DND-41 (cell line): Measurements from ENCODE around the gene P2RX5.
A peak's percentile ranks its signal among the peaks of the same experiment; 100 is the strongest.
"Not testable (repeated sequence)": the region's sequence is repeated elsewhere in the genome, so short reads cannot be mapped to it uniquely, and the experiment has no call there.

Experiments used
- ATAC-seq: fragments of 200-7000 bp; cut with Tn5 transposase; 3 replicates; pipeline ENCODE4 v1.9.1; 2021; ENCODE audit warnings: low read depth; ENCODE audit not compliant: insufficient read depth
- DNase-seq: peaks from one replicate; pipeline ENCODE4 v3.0.0-alpha.2; 2020
- H2AFZ ChIP-seq: 2 replicates; pipeline ENCODE4 v1.6.0; 2012; ENCODE audit warnings: low read depth, low read length
- H3K27ac ChIP-seq: 2 replicates; pipeline ENCODE4 v1.5.1; 2012; ENCODE audit warnings: low read length, inconsistent platforms
- H3K27me3 ChIP-seq: fragments of 200-600 bp; sonication (generic); 2 replicates; pipeline ENCODE4 v1.6.0; 2012; ENCODE audit warnings: low read length, mild to moderate bottlenecking, inconsistent platforms; ENCODE audit not compliant: insufficient read depth, poor library complexity
- H3K36me3 ChIP-seq: 2 replicates; pipeline ENCODE4 v1.5.1; 2012; ENCODE audit warnings: low read length, inconsistent platforms; ENCODE audit not compliant: insufficient read depth
- H3K4me1 ChIP-seq: 2 replicates; pipeline ENCODE4 v1.5.1; 2012; ENCODE audit warnings: mild to moderate bottlenecking, low read length; ENCODE audit not compliant: insufficient read depth
- H3K4me2 ChIP-seq: 2 replicates; pipeline ENCODE4 v1.6.0; 2012; ENCODE audit warnings: mild to moderate bottlenecking, moderate library complexity, low read length, inconsistent platforms; ENCODE audit not compliant: insufficient read depth
- H3K4me3 ChIP-seq, 2 experiments: fragments of 200-600 bp in 1 of 2; shearing (Covaris generic) in 1 of 2; 2 replicates each; pipeline ENCODE4 v1.5.1; 2012 to 2016; ENCODE audit warnings: inconsistent platforms in 2 of 2, low read length in 2 of 2, mild to moderate bottlenecking in 2 of 2, low read depth in 1 of 2, moderate library complexity in 1 of 2
- H3K79me2 ChIP-seq: 2 replicates; pipeline ENCODE4 v1.6.0; 2012; ENCODE audit warnings: low read length, inconsistent platforms; ENCODE audit not compliant: insufficient read depth
- H3K9ac ChIP-seq: 2 replicates; pipeline ENCODE4 v1.6.0; 2012; ENCODE audit warnings: low read depth, mild to moderate bottlenecking, inconsistent platforms, low read length, moderate library complexity
- H3K9me3 ChIP-seq: 2 replicates; pipeline ENCODE4 v1.5.1; 2012; ENCODE audit warnings: low read length, moderate library complexity, mild to moderate bottlenecking, inconsistent platforms; ENCODE audit not compliant: insufficient read depth, severe bottlenecking
- H4K20me1 ChIP-seq: 2 replicates; pipeline ENCODE4 v1.6.0; 2012; ENCODE audit warnings: low read length; ENCODE audit not compliant: insufficient read depth
- EZH2 ChIP-seq: IDR thresholded peaks from 3 replicates; pipeline ENCODE4 v1.6.1; 2012; ENCODE audit warnings: borderline replicate concordance, low read depth, mild to moderate bottlenecking, moderate library complexity, low read length, inconsistent platforms; ENCODE audit not compliant: severe bottlenecking
- TF ChIP-seq, protein P1 (sequence below): IDR thresholded peaks from 2 replicates; pipeline ENCODE4 v1.5.1; 2012; ENCODE audit warnings: borderline replicate concordance, low read length, moderate library complexity, mild to moderate bottlenecking; ENCODE audit not compliant: poor library complexity, severe bottlenecking; ENCODE audit errors: extremely low read depth

The P2RX5 gene

DNA sequence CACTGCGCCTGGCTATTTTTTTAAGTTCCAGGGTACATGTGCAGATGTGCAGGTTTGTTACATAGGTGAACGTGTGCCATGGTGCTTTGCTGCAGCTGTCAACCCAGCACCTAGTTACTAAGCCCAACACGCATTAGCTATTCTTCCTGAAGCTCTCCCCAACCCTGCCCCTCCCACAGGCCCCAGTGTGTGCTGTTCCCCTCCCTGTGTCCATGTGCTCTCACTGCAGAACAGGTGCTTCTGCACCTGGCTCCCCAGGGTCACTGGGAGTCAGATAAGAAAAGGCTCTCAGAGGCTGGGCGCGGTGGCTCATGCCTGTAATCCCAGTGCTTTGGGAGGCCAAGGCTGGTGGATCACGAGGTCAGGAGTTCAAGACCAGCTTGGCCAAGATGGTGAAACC lies 33.9 kb upstream of the P2RX5 start:
- H3K4me3 ChIP-seq: no peak overlapping the region
- peaks cover 30% of the 10 kb centered on the region for H3K4me1 ChIP-seq
- no peak overlapping the region for H3K27ac ChIP-seq
- ATAC-seq (no peak), DNase-seq (no peak)
- no peak overlapping the region for H3K9ac ChIP-seq
- H4K20me1 ChIP-seq: peaks cover 14% of the 10 kb centered on the region
- TF ChIP-seq, protein P1, sequence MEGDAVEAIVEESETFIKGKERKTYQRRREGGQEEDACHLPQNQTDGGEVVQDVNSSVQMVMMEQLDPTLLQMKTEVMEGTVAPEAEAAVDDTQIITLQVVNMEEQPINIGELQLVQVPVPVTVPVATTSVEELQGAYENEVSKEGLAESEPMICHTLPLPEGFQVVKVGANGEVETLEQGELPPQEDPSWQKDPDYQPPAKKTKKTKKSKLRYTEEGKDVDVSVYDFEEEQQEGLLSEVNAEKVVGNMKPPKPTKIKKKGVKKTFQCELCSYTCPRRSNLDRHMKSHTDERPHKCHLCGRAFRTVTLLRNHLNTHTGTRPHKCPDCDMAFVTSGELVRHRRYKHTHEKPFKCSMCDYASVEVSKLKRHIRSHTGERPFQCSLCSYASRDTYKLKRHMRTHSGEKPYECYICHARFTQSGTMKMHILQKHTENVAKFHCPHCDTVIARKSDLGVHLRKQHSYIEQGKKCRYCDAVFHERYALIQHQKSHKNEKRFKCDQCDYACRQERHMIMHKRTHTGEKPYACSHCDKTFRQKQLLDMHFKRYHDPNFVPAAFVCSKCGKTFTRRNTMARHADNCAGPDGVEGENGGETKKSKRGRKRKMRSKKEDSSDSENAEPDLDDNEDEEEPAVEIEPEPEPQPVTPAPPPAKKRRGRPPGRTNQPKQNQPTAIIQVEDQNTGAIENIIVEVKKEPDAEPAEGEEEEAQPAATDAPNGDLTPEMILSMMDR: no peak
- TF ChIP-seq EZH2: no peak
- H3K4me2 ChIP-seq: no peak overlapping the region
- H2AFZ ChIP-seq: no peak overlapping the region
- H3K27me3 ChIP-seq: no peaks in the 10 kb centered on the region
- H3K79me2 ChIP-seq: peaks cover 34% of the 10 kb centered on the region
- peaks cover 47% of the 10 kb centered on the region for H3K36me3 ChIP-seq
- H3K9me3 ChIP-seq: no peaks in the 10 kb centered on the region

DNA sequence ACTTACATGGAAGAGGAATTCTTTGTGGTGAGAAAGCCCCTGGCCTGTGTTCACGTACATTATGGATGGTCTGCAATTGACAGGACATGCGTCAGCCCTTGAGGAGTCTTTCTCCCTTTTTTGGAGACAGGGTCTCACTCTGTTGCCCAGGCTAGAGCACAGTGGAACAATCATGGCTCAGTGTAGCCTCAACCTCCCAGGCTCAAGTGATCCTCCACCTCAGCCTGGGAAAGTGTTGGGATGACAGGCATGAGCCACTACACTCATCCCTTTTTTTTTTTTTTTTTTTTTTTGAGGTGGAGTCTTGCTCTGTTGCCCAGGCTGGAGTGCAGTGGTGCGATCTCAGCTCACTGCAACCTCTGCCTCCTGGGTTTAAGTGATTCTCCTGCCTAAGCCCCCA lies 32.1 kb upstream of the P2RX5 start:
- peaks cover 35% of the 10 kb centered on the region for H3K4me1 ChIP-seq

DNA sequence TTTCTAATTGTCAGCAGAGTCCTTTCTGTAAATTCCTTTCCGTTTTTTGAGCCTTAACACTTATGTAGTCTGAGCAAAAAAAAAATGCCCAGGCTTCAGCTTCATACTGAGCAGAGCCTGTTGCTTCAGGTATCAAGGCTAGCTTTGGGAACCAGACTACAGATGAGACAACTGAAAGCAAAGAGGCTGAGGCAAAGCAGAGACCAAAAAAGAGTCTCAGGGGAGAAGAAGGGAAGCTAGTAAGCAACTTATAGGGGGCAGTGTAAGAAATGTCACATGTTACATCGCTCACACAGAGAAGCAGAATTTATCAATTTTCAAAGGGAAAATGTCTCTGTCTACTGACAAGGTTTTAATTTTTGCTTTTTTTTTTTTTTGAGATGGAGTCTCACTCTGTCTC lies 31.1 kb upstream of the P2RX5 start:
- Histone ChIP-seq H3K36me3 (peaks cover 57% of the 10 kb centered on the region), H3K4me3 (no peak overlapping the region), H3K27me3 (no peaks in the 10 kb centered on the region), H3K9me3 (no peaks in the 10 kb centered on the region), H3K27ac (peak overlapping the region; percentile 28; the same call in 1 of the 2 replicates), H3K4me1 (peaks cover 44% of the 10 kb centered on the region), H2AFZ (no peak overlapping the region), H3K9ac (no peak overlapping the region), H4K20me1 (peaks cover 22% of the 10 kb centered on the region), H3K4me2 (peak overlapping the region; percentile 9; the same call in 1 of the 2 replicates), H3K79me2 (peaks cover 61% of the 10 kb centered on the region)
- TF ChIP-seq, protein P1: no peak
- ATAC-seq (no peak), DNase-seq (no peak)

More for the DNA sequence above, 32.1 kb upstream of the P2RX5 start:
- peaks cover 57% of the 10 kb centered on the region for H3K36me3 ChIP-seq
- H3K4me3 ChIP-seq, H3K4me2 ChIP-seq, DNase-seq, H3K9me3 ChIP-seq, H3K27me3 ChIP-seq, H3K9ac ChIP-seq, ATAC-seq, H2AFZ ChIP-seq, H3K27ac ChIP-seq: not testable (repeated sequence)
- peaks cover 22% of the 10 kb centered on the region for H4K20me1 ChIP-seq
- H3K79me2 ChIP-seq: peaks cover 52% of the 10 kb centered on the region

DNA sequence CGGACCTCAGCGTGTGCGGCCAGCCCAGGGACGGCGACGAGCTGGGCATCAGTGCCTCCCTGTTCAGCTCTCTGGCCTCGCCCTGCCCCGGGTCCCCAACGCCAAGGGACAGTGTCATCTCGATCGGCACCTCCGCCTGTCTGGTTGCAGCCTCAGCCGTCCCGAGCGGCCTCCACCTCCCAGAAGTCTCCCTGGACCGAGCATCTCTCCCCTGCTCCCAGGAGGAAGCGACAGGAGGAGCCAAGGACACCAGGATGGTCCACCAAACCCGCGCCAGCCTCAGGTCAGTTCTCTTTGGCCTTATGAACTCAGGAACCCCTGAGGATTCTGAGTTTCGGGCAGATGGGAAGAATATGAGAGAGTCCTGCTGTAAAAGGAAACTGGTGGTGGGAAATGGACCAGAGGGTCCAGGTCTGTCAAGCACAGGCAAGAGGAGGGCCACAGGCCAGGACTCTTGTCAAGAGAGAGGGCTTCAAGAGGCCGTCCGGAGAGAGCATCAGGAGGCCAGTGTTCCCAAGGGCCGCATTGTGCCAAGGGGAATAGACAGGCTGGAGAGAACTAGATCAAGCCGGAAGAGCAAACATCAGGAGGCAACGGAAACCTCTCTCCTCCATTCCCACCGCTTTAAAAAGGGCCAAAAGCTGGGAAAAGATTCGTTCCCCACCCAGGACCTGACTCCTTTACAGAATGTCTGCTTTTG lies 28.6 kb upstream of the P2RX5 start:
- Histone ChIP-seq H3K9ac (peak overlapping the region; percentile 89), H3K79me2 (peaks cover 74% of the 10 kb centered on the region), H3K27me3 (no peaks in the 10 kb centered on the region), H3K27ac (peak overlapping the region; percentile 82), H3K4me3 (peak overlapping the region; percentile 80 to 94), H3K9me3 (no peaks in the 10 kb centered on the region), H3K4me1 (peaks cover 49% of the 10 kb centered on the region), H3K36me3 (peaks cover 61% of the 10 kb centered on the region), H4K20me1 (peaks cover 22% of the 10 kb centered on the region), H2AFZ (peak overlapping the region; percentile 94), H3K4me2 (peak overlapping the region; percentile 99)
- no peak for TF ChIP-seq EZH2
- TF ChIP-seq, protein P1: no peak
- ATAC-seq (peak; percentile 2; the same call in 1 of the 3 replicates), DNase-seq (no peak)
